Fibroblast of peridontal ligament (primary cell): ENCODE results near the gene SPEM2.
"Not testable (repeated sequence)": the region's sequence is repeated elsewhere in the genome, so short reads cannot be mapped to it uniquely, and the experiment has no call there.

Source experiments
- DNase-seq: peaks from one replicate; pipeline ENCODE4 v3.0.0-alpha.2; 2010; ENCODE audit errors: extremely low read depth

SPEM2 gene

GRCh38 chr17:7442142-7442541, 16.7 kb downstream of the SPEM2 start:
- DNase-seq: no peak

GRCh38 chr17:7443499-7444485, 18.4 kb downstream of the SPEM2 start:
- DNase-seq: peak; percentile 29

GRCh38 chr17:7444682-7445618, 19.5 kb downstream of the SPEM2 start, which contains the start of gene CHRNB1:
CHRNB1 (plus strand) TSS chr17:7445061; CDS start chr17:7445128, 67 bp downstream.
- no peak for DNase-seq

- DNase-seq: no peak
Measured at GRCh38 chr17:7445619-7445968, 20.2 kb downstream of the SPEM2 start.

GRCh38 chr17:7448461-7448860, 23.0 kb downstream of the SPEM2 start:
- no peak for DNase-seq

GRCh38 chr17:7459961-7460545, 34.6 kb downstream of the SPEM2 start:
- no peak for DNase-seq

- DNase-seq: no peak
Measured at GRCh38 chr17:7460850-7461660, 35.6 kb downstream of the SPEM2 start.

GRCh38 chr17:7462474-7463371, 37.3 kb downstream of the SPEM2 start:
- no peak for DNase-seq

- DNase-seq: no peak
Measured at GRCh38 chr17:7463372-7463846, 38.0 kb downstream of the SPEM2 start.

- no peak for DNase-seq
Measured at GRCh38 chr17:7464081-7464480, 38.7 kb downstream of the SPEM2 start.

GRCh38 chr17:7465597-7466275, 40.3 kb downstream of the SPEM2 start:
- no peak for DNase-seq

- no peak for DNase-seq
Measured at GRCh38 chr17:7466318-7466638, 40.9 kb downstream of the SPEM2 start.

- peak; percentile 61 for DNase-seq
Measured at GRCh38 chr17:7466639-7467341, 41.4 kb downstream of the SPEM2 start.

- DNase-seq: no peak
Measured at GRCh38 chr17:7467498-7467897, 42.1 kb downstream of the SPEM2 start.

GRCh38 chr17:7468290-7468689, 42.9 kb downstream of the SPEM2 start:
- DNase-seq: no peak

- no peak for DNase-seq
Measured at GRCh38 chr17:7468804-7469389, 43.5 kb downstream of the SPEM2 start.

- DNase-seq: not testable (repeated sequence)
Measured at GRCh38 chr17:7469843-7470242, 44.4 kb downstream of the SPEM2 start.

- DNase-seq: not testable (repeated sequence)
Measured at GRCh38 chr17:7470457-7470973, 45.1 kb downstream of the SPEM2 start.
